Dedifferentiated amniotic fluid mesenchymal stem cell (primary cell): ENCODE measurements around the gene ESPNL.
A peak's percentile ranks its signal among the peaks of the same experiment; 100 is the strongest.

Experiments used
- DNase-seq: peaks from one replicate; pipeline ENCODE4 v3.0.0-alpha.2; 2016; ENCODE audit errors: extremely low spot score

ESPNL gene

DNA sequence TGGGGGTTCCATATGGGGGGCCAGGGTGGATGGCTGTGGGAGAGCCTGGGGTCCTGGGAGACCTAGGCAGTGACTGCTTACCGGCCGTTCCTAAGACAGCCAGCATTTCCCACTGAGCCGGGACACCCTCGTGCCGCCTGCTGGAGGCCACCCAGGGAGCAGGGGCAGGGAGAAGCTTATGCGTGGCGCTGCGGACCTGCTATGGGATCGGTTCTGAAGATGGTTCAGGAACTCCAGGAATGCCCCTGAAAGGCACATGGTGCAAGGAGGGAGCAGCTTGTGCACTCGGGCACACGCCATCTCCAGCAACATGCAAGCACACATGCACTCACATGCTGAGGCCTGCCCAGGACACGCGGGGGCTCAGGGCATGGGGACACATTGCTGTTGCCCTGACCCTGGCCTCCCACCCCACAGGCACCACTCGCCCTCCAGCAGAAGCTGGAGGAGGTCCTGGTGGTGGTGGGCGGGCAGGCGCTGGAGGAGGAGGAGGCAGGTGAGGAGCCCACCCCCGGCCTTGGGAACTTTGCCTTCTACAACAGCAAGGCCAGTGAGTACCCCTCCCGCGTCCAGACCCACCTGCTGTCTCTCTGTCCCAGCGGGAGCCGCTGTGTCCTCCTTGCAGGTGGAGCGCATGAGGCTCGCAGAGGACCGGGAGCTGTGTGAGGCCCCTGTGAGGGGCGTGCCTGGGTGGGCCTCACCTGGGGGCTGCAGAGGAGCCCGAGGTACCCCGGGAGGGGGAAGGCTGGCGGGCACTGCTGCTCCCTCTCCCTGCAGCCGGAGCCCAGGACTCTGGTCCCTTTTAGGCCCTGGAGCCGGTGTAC is 42.5 kb downstream of the ESPNL start:
- DNase-seq: no peak

DNA sequence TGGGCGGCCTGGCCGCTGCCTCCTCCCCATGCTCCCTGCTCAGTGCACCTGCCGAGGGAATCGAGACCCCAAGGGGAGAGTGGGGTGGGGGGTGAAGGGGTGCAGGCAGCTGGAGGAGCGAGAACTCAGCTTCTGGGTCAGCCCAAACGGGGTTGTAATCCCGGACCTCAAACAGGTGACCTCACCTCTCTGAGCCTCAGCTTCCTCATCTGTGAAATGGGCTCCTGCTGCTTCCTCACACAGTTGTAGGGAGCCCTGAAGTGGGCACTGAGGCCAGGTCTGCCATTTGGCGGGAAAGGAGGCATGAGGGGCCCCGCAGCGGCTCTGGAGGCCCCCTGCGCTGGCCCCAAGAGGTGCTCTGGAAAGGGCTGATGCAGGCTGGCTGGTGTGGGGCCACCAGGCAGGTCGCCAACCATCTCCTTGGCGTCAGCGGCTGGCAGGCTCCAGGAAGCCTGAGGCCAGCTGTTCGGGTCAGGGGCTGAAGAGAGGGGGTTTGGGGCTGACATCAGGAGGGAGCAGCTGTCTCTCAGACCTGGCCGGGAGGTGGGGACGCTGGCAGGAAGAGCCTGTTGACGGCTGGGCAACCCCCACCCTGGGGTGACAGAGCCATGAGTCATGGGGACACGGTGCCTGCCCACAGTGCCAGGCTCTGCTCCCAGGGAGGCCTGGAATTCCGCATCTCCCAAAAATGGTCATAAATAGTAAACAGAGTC is 43.3 kb downstream of the ESPNL start:
- peak; percentile 25 for DNase-seq

DNA sequence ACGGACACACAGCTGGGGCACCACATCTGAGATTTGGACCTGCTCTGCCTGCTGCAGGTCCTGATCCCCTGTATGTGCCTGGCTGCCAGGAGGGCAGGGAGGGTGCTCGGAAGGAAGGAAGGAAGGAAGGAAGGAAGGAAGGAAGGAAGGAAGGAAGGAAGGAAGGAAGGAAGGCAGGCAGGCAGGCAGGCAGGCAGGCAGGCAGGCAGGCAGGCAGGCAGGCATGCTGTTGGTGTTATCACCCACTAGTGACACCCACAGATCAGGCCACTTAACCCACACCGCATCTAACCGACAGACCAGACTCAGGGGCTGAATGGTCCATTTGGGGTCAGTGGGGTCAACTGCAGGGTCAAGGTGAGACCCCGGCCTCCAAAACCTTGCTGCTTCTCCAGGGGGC is 44.1 kb downstream of the ESPNL start:
- DNase-seq: no peak

DNA sequence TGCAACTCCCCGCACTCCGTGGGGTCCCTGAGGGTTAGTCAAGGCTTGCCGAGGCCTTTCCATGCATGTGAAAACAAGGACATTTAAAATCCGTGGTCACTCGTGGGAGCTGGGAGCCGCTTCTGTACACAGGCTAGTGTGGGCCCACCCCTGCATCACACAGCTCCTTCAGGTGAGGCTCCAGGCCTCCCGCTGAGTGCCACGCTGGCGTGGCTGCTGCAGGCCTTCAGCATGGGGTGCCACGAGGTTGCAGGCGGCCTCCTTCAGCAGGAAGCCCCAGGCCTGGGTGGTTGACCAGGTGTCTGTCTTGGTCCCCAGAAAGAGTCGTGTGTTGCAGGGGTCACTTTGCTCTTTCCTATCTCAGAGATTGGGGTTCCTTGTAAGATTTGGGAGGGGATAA is 44.9 kb downstream of the ESPNL start:
- no peak for DNase-seq

DNA sequence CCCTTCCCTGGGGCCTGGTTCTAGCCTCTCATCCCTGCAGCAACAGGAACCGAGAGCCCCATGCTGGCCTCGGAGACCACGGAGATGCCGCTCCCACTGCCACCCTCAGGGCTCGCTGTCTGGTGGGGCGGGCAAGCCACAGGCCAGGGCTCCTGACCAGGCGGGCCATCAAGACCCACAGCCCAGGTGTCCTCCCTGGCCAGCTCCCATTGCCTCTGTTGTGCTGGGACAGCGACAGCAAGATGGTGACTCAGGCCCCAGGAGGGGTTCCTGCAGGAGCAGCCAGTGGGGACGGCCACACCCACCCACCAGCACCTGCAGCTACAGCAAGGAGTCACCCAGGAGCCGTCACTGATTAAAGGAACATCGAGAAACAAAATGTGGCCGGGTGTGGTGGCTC is 45.7 kb downstream of the ESPNL start:
- DNase-seq: no peak

DNA sequence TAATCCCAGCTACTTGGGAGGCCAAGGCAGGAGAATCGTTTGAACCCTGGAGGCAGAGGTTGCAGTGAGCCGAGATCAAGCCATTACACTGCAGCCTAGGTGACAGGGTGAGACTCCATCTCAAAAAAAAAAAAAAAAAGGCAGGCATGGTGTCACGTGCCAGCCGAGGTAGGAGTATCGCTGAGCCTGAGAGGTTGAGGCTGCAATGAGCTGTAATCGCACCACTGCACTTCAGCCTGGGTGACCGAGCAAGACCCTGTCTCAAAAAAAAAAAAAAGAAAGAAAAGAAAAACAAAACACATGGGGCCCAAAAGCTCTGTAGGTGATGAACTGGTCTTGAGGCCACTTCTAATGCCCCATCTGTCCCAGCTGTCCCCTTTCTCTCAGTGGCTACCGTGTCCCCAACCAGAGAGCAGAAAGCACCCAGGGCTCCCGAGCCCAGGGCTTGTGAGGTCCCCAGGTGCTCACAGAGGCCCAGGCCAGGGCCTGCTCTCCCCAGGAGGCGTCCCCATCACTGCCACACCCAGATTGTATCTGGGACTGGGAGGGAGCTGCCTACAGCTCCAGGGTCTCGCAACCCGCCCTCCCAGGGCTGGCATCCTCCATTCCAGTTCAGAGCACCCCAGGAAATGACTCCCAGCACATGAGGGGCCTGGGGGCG is 46.9 kb downstream of the ESPNL start:
- no peak for DNase-seq

DNA sequence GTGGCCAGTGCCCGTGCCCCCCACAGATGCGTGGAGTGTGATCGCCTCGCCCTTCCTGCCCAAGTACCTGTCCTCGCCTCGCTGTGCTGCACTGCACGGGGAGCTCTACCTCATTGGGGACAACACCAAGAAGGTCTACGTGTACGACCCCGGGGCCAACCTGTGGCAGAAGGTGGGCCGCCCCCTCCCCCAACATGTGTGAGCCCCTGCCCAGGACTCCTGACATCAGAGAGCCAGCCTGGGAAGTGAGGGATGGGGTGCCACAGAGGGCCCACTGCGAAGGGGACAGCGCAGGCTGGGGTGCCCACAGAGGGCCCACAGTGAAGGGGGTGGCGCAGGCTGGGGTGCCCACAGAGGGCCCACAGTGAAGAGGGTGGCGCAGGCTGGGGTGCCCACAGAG is 48.8 kb downstream of the ESPNL start:
- DNase-seq: no peak

DNA sequence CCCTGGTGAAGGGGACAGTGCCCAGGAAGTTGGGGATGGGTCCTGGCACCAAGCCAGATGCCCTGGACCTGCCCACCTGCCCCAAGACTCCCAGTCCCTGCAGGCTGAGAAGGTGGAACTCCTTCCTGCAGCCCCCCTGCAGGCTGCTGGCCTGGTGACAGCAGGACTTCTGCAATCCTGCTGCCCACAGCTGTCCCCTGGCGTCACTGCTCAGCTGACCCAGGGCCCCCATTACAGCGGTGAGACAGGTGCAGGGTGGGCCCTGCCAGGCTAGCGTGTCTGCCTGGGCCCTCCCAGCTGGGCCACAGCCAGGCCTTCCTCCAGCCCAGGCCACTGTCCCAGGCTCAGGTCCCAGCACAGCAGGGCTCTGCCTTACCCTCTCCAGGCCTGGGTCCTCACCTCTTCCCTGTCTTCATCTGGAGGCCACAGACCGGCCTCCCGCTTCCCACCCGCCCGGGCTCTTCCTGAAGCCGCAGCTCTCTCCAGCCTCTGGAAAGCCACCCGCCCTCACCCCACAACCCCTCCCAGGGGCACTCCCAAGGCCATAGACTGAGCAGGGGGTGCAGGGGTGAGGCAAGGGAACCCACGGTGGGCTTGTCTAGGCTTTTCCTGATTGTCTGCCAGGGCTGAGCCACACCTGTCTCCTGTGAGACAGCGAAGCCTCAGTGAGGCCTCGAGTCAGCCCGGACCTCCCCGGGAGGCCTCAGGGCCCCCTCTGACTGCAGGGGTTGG is 49.9 kb downstream of the ESPNL start:
- DNase-seq: no peak

DNA sequence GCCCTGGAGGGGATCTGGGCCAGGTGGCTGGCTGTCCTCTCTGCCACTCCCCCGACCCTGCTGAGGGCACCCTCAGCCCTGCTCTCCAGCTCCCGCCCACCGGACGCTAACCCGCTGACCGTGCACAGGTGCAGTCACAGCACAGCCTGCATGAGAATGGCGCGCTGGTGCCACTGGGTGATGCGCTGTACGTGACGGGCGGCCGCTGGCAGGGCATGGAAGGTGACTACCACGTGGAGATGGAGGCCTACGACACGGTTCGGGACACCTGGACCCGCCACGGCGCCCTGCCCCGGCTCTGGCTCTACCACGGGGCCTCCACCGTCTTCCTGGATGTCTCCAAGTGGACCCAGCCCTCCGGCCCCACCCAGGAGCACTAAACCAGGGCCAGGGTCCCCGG is 50.5 kb downstream of the ESPNL start:
- DNase-seq: no peak

DNA sequence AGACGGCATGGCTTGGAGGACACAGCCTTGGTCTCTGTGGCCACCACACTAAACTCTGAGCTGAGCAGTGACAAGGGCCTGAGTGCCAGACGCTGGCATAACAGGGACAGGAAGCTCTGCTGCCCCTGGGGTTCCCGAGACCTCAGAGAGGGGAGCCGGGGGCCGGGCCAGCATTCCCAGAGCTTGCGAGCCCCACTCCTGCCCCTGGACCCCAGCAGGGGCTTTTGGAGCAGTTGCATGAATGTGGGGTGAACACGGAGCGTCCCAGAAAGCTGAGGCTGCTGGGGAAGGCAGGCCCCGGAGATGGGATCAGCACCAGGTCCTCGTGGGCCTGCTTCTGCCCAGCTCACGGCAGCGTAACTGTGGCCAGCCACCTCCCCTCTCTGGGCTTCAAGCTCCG is 51.1 kb downstream of the ESPNL start:
- no peak for DNase-seq

DNA sequence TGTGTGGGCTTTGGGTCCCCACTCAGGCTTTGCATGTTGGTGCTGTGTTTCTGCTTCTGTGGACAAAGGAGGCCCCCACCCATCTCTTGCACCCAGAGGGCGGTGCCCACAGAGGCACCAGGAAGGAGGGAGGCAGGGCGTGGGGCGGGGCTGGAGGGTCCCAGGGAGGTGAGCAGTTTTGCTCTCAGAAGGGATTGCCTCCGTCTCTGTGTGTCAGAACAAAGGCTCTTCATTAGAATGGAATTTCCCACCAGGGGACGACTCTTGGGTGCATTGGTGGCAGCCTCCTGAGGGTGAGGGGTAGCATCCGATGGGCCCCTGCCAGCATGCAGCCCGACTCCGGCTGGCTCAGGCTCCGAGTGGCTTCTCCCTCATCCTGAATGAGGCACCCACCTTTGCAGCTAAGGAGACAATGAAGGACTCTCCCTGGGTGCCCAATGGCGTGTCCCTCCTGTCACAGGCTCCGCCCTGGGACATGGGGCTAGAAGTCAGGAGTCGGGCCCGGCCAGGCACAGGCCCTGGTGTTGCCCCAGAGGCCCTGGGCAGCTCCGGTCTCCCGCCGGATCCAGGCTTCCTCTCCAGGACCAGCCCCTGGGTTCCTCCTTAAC is 51.6 kb downstream of the ESPNL start:
- DNase-seq: no peak

DNA sequence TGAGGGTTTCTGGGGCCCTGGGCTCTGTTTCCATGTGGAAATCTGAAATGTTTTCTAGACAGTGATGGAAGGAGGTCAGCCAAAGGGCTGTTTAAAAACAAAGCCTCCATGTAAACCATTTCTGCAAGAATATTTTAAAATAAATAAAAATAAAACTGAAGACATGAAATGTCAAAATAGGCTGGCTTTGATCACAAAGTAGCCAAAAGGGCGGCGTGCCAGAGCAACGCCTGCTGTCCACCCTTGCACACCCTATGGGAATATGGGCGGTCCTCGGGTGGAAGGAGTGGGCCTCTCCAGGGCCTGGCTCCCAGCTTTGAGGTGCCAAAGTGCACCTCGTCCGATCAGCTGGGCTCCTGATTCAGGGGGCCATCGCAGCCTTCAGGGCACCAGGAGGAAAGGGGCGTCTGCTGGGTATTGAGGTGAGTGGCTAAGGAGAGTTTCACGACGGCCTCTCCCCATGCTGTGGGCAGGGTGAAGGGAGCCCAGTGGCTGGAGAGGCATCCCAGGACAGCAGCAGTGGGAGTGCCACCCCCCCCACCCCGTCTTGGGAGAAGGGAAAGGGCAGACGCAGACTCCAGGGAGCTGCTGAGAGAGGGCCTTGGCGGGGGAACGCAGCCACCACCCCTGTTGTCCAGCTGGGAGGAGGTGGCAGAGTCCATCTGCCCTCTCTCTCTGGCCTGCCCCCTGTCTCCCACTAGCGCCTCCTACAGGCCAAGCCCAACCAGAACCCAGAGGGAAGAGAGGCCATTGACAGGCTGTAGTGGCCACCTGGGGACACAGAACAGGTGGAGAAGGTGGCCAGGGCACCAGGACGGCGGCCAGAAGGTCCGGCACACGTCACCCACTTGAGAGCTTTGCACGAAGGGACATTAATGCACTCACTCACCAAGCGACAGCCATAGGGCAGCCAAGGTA is 52.9 kb downstream of the ESPNL start:
- DNase-seq: no peak

DNA sequence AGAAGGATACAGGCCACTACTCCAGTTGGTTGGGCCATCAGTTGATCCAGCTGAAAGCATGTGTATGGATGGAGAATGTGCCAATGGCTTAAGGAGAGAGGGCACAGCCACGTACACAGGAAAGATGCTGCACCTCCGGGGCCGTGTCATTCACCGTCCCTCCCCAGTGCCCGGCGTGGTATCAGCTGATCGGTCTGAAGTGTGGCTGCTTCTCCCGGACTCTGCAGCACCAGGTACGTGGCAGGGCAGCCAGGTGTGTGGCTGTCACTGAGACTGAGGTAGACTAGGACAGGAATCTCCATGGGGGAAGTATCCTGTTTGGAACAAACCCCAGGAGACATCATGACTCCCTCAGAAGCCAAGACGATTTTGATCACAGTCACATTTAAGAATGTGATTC is 54.4 kb downstream of the ESPNL start:
- DNase-seq: no peak

DNA sequence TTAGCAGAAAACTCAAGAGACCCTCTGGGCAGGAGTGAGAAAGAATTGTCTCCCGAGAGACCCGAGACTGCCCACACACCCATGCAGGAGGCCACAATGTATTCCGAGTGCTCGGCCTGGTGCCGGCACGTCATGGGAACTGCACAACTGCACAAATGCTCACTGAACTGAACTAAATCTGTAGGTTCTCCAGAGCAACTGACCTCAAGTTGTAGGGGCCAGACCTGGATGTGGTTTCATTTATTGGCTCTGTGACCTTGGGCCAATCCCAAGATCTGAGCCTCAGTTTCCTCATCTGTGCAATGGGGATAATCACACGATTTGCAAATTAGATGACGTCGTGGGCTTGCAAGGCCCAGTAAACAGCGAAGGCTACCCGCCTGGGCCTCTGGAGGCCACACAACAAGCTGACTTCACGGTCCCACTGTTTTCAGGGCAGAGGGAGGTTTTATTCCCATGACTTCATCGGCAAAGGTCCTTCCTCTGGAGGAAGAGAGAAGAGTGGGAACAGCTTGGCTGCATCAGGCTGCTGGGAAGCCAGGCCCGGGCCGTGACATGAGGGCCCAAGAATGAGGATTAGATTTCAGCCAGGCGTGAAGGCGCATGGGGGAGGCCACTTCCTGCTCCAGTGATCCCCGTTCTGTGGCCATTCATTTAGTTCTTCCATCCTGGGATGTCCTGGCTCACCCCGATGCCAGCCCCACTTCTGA is 55.1 kb downstream of the ESPNL start:
- peak; percentile 84 for DNase-seq

DNA sequence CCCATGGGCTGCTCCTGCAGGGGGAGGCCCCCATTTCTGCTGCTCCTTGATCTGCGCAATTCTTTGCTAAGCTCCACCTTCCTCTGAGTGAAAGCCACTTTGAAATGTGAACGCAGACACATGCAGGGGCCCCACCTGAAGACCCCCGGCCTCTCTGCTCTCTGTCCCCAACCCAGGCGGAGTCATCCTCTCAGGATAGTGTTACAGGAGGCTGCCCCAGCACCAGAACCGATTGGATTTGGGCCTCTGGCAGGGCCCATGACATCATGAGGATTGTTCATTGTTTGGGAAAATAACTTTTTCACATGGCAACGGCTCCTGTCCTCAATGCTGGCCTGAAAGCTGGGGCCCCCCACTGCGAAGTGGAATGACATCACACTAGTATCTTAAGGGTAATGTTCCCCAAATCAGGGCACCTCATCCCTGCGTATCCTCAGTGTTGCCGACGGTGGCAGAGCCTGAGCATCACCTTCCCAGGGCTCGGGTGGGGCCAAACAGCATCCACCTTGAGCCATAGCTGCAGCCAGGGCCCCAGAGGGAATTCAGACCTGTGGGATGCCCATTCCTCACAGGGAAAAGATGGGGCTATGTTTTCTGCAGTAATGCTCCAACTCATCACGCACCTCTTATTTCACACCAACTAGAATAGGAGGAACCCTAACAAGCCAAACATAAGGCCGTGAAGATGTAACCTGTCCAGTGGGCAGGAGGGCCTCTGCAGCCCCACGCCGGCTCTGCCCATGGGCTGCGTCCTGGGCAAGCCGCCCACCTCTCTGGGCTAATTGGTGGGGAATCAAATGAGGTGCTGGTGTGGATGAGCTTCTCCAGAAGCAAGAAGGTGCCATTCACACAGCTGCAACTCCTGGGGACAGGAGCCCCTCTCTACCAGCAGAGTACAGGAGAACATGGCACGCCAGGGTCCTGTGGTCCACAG is 55.9 kb downstream of the ESPNL start:
- DNase-seq: no peak

DNA sequence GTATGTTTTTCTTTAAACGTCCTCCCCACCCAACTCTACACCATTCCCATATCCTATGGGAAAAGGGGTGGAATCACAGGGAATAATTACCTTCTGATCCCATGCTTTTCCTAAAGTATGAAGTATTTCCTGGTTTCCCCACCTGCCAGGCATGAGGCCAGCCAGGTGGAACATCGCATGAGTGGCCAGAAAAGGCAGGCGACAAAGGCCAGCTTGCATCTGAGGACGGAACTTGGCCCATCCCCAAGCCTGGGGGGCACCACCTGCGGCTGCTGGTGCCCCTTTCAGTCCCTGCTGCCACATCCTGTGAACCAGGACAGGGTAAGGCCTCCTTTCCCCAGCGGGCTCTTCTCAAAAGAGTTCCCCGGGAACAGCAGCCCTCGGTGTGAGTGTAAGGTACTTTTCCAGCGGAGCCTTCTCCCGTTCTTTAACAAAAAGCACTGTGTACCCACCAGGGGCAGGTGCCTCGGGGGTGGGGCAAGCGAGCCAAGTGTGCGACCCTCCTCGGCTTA is 57.4 kb downstream of the ESPNL start:
- no peak for DNase-seq

DNA sequence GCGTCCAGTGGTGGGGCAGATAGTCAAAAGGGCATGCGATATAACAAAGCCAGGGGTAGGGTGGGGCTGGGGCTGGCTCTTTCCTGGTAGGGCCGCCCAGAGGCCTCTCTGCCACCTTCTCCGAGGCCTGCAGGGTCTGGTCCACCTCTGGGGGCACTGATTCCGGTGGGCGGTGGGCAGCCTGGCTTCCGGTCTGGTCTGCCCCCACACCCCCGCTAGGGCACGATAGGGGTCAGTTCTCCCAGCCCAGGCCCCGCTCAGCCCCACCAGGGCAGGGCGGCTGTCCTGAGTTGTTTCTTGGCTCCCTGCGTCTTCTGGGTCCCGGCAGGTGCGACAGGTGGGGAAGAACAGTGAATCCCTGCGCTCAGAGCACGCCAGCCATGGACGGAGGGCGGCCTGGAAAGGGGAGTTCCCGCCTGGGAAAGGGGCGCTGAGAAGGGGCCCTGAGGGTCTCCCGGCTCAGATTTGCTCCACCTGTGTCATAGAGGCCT is 57.9 kb downstream of the ESPNL start:
- no peak for DNase-seq

DNA sequence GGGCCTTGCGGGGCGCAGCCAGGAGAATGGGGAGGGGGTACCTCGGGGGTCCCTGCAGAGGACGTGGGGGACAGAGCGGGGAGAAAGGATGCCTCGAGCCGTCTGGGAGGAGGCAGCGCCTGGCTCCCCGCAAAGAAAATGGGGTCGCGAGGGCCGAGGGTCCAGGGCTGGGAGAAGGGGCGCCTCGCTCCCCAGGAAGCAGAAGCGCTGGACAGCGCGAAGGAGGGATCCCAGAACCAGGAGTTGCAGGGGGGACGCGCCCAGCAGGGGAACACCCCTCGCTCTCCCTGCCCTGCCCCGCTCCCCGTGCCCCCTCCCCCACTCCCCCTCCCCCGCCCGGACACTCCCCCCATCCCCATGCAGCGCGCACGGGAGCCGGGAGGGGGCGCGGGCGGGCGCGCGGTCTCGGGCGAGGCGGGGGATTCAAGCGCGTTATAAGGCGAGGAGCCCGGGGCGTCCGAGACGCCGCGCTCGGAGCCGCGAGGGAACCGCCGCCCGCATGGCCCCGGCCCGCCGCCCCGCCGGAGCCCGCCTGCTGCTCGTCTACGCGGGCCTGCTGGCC is 58.5 kb downstream of the ESPNL start, which contains the start of gene ERFE:
Gene ERFE (plus strand): TSS at position 462 of the 562 bp plus-strand sequence. CDS start 38 bp downstream, at position 500.
- DNase-seq: no peak
